Stomach (tissue), 9 donors: ENCODE data around the gene BLACAT1. TPM values are rescaled to one million over a fixed set of nuclear protein-coding genes. Genes with fewer than 3 reads are reported as not detected.

Experiments
- DNase-seq, 2 donors: peaks; one replicate each; pipeline versions ENCODE4 v3.0.0 to v3.0.0-alpha.2; 2013 to 2019
- H3K27ac ChIP-seq, 5 donors: fragments of 200-600 bp in 4 of 5; sonication (generic) in 4 of 5; one replicate each; pipeline ENCODE4 v1.5.1; 2013 to 2019; ENCODE audit warnings: mild to moderate bottlenecking in 1 of 5, moderate library complexity in 1 of 5
- H3K27me3 ChIP-seq, 3 donors: fragments of 200-600 bp; sonication (generic); one replicate each; pipeline ENCODE4 v1.5.1; 2017 to 2019; ENCODE audit warnings: mixed run types in 1 of 3
- H3K36me3 ChIP-seq, 4 donors: fragments of 200-600 bp; sonication (generic); 1 replicate in 3 of 4; 2 replicates in 1 of 4; pipeline ENCODE4 v1.5.1; 2016 to 2019
- H3K4me1 ChIP-seq, 4 donors: fragments of 200-600 bp; sonication (generic); one replicate each; pipeline ENCODE4 v1.5.1; 2016 to 2019
- H3K4me3 ChIP-seq, 4 donors: fragments of 200-600 bp; sonication (generic) in 3 of 4; one replicate each; pipeline ENCODE4 v1.5.1; 2016 to 2019; ENCODE audit warnings: mild to moderate bottlenecking in 1 of 4
- H3K9me3 ChIP-seq, 4 donors: fragments of 200-600 bp; sonication (generic); one replicate each; pipeline ENCODE4 v1.5.1; 2016 to 2019
- CTCF ChIP-seq, 7 experiments: fragments of 450-650 bp in 4 of 7; fragments of 200-600 bp in 3 of 7; sonication (generic) in 3 of 7; IDR thresholded peaks; one replicate each; pipeline ENCODE4 v1.5.1; 2016 to 2019; ENCODE audit warnings: antibody characterized with exemption in 7 of 7, control low read depth in 2 of 7, mild to moderate bottlenecking in 1 of 7
- EP300 ChIP-seq: sonication (generic); formaldehyde crosslinking; IDR thresholded peaks from one replicate; pipeline ENCODE4 v1.6.1; 2017; ENCODE audit warnings: antibody characterized with exemption
- POLR2A ChIP-seq, 4 donors: fragments of 450-650 bp; IDR thresholded peaks; one replicate each; pipeline ENCODE4 v1.6.1; 2016; ENCODE audit warnings: antibody characterized with exemption in 4 of 4, control low read depth in 2 of 4, mild to moderate bottlenecking in 1 of 4, moderate library complexity in 1 of 4
- POLR2AphosphoS5 ChIP-seq, 3 donors: sonication (generic); formaldehyde crosslinking; IDR thresholded peaks; one replicate each; pipeline ENCODE4 v1.6.1; 2016; ENCODE audit warnings: antibody characterized with exemption in 3 of 3
- WGBS, 5 donors: extraction: QIAGEN DNeasy Blood & Tissue Kit in 3 of 5; methylation state at CpG; one replicate each; pipeline versions ENCODE4 v1.1.5 to v1.1.7; 2013 to 2018; 5-methylcytosine and 5-hydroxymethylcytosine counted together
- intact Hi-C: fragments of 100-400 bp; cut with DNase I; formaldehyde crosslinking; loops from one replicate; pipeline ENCODE4 v1.15.1; 2023; ENCODE audit warnings: low total_unique reads
- polyA plus RNA-seq, 3 donors: library from polyadenylated mRNA; stranded (reverse); fragments of 200-250 nt; gene quantifications; one replicate each; pipeline ENCODE4 v1.2.3, GENCODE V29; 2013
- total RNA-seq, 5 donors: library from RNA; depleted of rRNA; stranded (reverse); fragments of >200 nt; gene quantifications; one replicate each; pipeline versions ENCODE4 v1.1.0 to v1.2.3, GENCODE V29; 2014 to 2016
- donor health status: healthy with polysubstance abuse.
- donor health status: Bipolar disorder and iron deficiency.
- donor health status: healthy.

The BLACAT1 gene
- total and polyA plus RNA-seq, 8 donors = 0.37 to 0.43 TPM; not detected in 6

- TF ChIP-seq POLR2AphosphoS5 (IDR thresholded peaks at IDR 0.05) (no peak), CTCF (IDR thresholded peaks at IDR 0.05) (no peak), EP300 (no peak), POLR2A (IDR thresholded peaks at IDR 0.05) (no peak)
- no peaks in the 10 kb centered on the region for H3K9me3 ChIP-seq
- intact Hi-C loops = no loop called here
- no peak overlapping the region for H3K27ac ChIP-seq
- DNase-seq = no peak
- H3K27me3 ChIP-seq = peaks cover 11 to 83% (median 71%) of the 10 kb centered on the region in 3 donors
- no peaks in the 10 kb centered on the region for H3K36me3 ChIP-seq
- H3K4me3 ChIP-seq = no peak overlapping the region
- H3K4me1 ChIP-seq = peaks cover 12 to 39% (median 18%) of the 10 kb centered on the region in 4 donors
- 58 to 86% (median 74%) methylated on average over 2 of the region's 2 CpGs for WGBS, 5 donors
Observed at GRCh38 chr1:205451759-205452164, 4.1 kb downstream of the BLACAT1 start.

GRCh38 chr1:205451202-205451601 is 4.6 kb downstream of the BLACAT1 start:
- Histone ChIP-seq H3K4me1 (peaks cover 6 to 34% (median 13%) of the 10 kb centered on the region in 4 donors), H3K4me3 (no peak overlapping the region), H3K27ac (no peak overlapping the region), H3K27me3 (peaks cover 5 to 78% (median 65%) of the 10 kb centered on the region in 3 donors), H3K36me3 (no peaks in the 10 kb centered on the region), H3K9me3 (no peaks in the 10 kb centered on the region)
- DNase-seq = no peak
- no peak for TF ChIP-seq EP300
- no peak for TF ChIP-seq POLR2A (IDR thresholded peaks at IDR 0.05)
- TF ChIP-seq CTCF (IDR thresholded peaks at IDR 0.05) = no peak
- TF ChIP-seq POLR2AphosphoS5 (IDR thresholded peaks at IDR 0.05) = no peak
- intact Hi-C loops = no loop called here
- 48 to 66% (median 61%) methylated on average over 5 of the region's 5 CpGs for WGBS, 5 donors

GRCh38 chr1:205450448-205450847 is 5.4 kb downstream of the BLACAT1 start:
- no peak for TF ChIP-seq POLR2A (IDR thresholded peaks at IDR 0.05)
- no peak for TF ChIP-seq POLR2AphosphoS5 (IDR thresholded peaks at IDR 0.05)
- no peak for TF ChIP-seq CTCF (IDR thresholded peaks at IDR 0.05)
- no peak for TF ChIP-seq EP300
- no peak overlapping the region for H3K4me3 ChIP-seq
- no peaks in the 10 kb centered on the region for H3K9me3 ChIP-seq
- H3K27me3 ChIP-seq = peaks cover 4 to 70% (median 57%) of the 10 kb centered on the region in 3 donors
- H3K36me3 ChIP-seq = no peaks in the 10 kb centered on the region
- intact Hi-C loops = no loop called here
- 44 to 63% (median 55%) methylated on average over 4 of the region's 4 CpGs for WGBS, 5 donors
- peak in 1 of 2 donors; percentile 58 for DNase-seq
- no peak overlapping the region for H3K27ac ChIP-seq
- peaks cover 2 to 30% (median 8%) of the 10 kb centered on the region in 4 donors for H3K4me1 ChIP-seq

- peaks cover 1 to 67% (median 52%) of the 10 kb centered on the region in 3 donors for H3K27me3 ChIP-seq
- H3K4me1 ChIP-seq = peaks cover 4 to 31% (median 13%) of the 10 kb centered on the region in 4 donors
- no peaks in the 10 kb centered on the region for H3K36me3 ChIP-seq
- H3K27ac ChIP-seq = no peak overlapping the region
- peak overlapping the region in 1 of 4 donors; percentile 19 for H3K4me3 ChIP-seq
- 22 to 31% (median 25%) methylated on average over 13 to 18 of the region's 18 CpGs for WGBS, 5 donors
- no peak for TF ChIP-seq CTCF (IDR thresholded peaks at IDR 0.05)
- TF ChIP-seq POLR2AphosphoS5 (IDR thresholded peaks at IDR 0.05) = no peak
- no peak for TF ChIP-seq EP300
- no peak for TF ChIP-seq POLR2A (IDR thresholded peaks at IDR 0.05)
- no peaks in the 10 kb centered on the region for H3K9me3 ChIP-seq
- peak; percentile 48 to 88 for DNase-seq
- intact Hi-C loops = no loop called here
Observed at GRCh38 chr1:205449750-205450443, 5.9 kb downstream of the BLACAT1 start.
